GM19240 (cell line): ENCODE measurements around the gene KHSRP.
"Not testable (repeated sequence)": the region's sequence is repeated elsewhere in the genome, so short reads cannot be mapped to it uniquely, and the experiment has no call there.

Source experiments
- DNase-seq: peaks from one replicate; pipeline ENCODE4 v3.0.0; 2011; ENCODE audit warnings: low spot score; ENCODE audit not compliant: insufficient read length

The KHSRP gene

GRCh38 chr19:6451583-6452222, 27.1 kb upstream of the KHSRP start:
- no peak for DNase-seq

DNA sequence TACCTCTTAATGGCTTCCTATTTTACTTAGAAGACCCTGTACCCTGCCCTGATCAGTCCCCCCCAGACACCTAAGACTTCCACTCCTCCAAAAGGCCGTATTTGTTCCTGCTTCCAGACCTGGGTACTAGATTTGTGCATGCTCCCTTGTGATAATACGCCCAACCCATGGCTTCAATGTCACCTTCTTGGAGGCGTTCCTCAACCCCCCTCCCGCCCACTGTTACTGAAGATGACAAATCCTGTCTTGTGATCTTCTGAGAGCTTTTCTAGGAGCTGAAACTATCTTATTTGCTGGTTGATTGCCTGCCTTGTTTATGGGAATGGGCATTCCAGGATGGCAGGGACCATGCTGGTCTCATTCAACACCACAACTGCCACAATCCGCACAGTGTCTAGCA, 25.6 kb upstream of the KHSRP start:
- no peak for DNase-seq

DNA sequence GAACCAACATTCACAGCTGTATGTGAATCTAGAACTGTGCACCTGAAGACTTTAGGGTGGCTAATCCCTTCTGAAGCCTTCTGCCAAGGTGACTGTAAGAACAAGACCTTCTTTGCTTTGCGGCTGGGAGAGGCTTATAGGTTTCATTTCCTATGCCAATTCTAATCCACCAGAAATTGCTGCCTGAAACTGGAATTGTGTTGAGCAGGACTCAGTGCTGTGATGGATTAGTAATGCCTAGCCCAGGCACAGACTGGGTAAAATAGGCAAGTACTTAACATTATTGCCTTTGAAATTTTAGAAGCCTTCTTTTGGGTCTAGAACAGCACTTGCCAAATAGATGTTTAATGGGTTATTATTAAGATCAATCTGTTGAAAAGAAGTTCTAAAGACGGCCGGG, 23.4 kb upstream of the KHSRP start:
- no peak for DNase-seq

GRCh38 chr19:6446452-6446851, 21.8 kb upstream of the KHSRP start:
- no peak for DNase-seq

DNA sequence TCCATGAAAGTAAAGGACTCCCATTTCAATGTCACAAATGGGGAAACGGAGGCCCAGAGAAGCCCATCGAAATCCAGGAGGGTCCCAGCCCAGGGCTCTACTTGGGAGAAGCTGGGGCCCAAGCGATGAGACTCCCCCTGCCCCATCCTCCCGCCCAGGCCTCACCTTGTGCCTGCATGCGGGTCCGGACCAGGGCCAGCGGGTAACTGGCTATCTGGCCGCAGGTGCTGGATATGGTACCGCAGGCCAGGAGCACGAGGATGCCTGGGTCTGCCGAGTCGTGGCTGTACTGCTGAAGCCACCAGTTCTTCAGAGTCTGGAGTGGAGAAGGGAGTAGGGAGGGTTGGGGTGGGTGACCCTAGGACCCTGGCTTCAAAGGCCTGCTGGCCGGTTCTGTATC, 19.4 kb upstream of the KHSRP start:
- DNase-seq = no peak

GRCh38 chr19:6442087-6442688, 17.6 kb upstream of the KHSRP start:
- DNase-seq = no peak

GRCh38 chr19:6440905-6441304, 16.3 kb upstream of the KHSRP start:
- no peak for DNase-seq

DNA sequence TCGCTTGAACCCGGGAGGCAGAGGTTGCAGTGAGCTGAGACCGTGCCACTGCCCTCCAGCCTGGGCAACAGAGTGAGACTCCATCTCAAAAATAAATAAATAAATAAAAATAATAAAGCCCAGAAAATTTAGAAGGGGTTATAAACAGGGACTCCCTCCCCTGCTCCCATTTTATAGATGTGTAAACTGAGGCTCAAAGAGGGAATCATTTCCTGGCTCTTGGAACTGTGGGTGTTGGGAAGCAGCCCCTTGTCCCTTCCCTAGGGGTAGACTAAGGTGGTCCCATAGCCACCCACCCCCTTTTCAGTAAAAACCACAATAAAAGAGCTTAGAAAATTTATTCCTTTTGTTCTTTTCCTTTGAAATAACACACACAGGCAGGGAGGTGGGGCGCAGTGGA, 15.1 kb upstream of the KHSRP start:
- DNase-seq = no peak

GRCh38 chr19:6433663-6434062, 9.1 kb upstream of the KHSRP start, which contains the start of gene SLC25A41:
Gene SLC25A41, minus strand, starts transcription at chr19:6433763. Its CDS starts 70 bp downstream, at chr19:6433693.
- no peak for DNase-seq

DNA sequence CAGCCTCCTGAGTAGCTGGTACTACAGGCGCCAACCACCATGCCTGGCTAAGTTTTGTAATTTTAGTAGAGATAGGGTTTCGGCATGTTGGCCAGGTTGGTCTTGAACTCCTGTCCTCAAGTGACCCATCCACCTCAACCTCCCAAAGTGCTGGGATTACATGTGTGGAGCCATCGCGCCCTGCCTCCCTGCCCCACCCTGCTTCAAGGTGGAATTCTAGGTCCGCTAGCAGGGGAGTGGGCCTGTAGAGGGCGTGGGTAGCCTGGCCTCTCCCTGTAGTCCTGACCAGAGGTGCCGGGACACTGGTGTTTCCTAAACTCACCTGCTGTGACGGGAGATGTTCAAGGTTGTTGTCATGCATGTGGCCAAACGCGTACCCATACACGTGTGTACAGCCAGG, 8.6 kb upstream of the KHSRP start:
- DNase-seq = no peak

GRCh38 chr19:6431891-6432290, 7.3 kb upstream of the KHSRP start:
- DNase-seq = no peak

GRCh38 chr19:6429419-6430221, 5.0 kb upstream of the KHSRP start:
- no peak for DNase-seq

- DNase-seq = not testable (repeated sequence)
Measured at GRCh38 chr19:6428692-6429418, 4.2 kb upstream of the KHSRP start.

GRCh38 chr19:6427131-6427530, 2.5 kb upstream of the KHSRP start:
- no peak for DNase-seq

- no peak for DNase-seq
Measured at GRCh38 chr19:6425732-6426620, 1.4 kb upstream of the KHSRP start.

- DNase-seq = peak; percentile 100
Measured at GRCh38 chr19:6424939-6425731, 524 bp upstream of the KHSRP start.

DNA sequence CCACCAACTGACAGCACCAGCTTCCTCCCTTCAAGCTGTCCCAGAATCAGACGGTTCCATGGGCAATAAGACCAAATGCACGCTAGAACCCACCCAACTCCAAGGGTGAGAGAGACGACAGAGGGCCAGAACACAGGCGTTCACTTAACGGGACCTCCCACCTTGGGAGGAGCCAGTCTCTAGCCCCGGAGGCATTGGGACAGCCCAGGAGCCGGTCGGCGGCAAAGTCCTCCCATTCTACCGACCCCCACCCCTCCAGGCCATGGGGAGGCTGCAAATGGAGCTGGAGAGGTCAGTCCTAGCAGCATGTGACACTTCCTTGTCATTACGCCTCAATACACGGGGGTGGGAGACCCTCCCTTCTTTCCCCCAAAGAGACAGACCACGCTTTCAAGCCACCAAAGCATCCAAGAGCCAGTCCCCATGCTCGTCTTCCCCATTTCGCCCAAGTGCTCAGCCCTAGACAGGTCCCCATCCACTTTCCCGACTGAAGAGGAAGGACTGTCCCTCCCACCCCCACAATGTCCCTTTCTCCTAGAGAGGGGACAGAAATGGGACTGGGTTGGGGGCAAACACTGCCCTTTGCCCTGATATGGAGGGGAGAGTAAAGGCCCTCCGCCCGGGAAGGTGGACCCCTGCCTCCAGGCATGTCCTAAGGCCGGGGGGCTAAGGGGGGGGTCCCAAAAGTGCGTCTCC, 964 bp downstream of the KHSRP start:
- DNase-seq = peak; percentile 61

DNA sequence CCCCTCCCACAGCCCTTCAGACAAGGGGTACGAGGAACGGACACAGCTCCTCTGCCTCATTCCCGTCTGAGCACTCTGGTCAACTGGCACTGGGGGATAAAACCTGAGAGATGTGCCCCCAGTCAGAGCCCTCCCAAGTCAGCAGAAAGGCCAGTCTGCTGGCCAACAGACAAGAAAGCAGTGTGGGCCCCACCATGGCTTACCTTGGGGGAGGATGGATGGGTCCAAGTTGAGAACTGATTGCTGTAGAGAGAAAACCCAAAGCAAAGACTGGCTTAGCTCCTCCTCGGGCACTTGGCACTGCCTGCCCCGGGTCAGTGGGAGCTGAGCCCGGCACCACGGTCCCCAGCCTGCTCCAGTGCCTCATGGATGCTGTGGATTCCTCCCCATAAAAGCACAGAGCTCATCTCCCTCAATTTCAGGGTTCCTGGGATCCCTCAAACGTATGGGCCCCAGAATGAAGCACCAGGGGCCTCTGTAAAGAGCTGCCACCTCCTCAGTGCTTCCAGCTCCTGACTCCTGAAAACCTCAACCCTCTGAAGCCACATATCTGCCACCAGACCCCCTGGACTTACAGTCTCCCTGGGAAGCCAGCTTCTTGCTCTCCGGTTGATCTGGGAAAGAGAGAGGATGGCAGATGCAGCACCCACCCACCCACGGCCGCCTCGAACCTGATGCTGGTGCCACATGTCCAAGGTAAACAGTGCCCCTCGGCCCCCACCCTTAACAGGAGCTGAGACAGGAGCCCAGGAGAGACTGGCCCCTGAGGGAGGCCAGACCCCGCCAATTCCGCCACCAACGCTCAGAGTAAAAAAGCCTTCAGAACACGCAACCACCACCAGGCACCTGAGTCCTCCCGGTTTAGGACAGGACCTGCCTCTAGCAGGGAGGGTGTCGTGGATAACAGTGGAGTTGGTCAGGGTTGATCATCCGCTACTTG, 3.3 kb downstream of the KHSRP start:
- DNase-seq = no peak
